SK-N-SH treated with all-trans-retinoic acid at 6 μM for 48 hours (cell line): Measurements from ENCODE around the gene CCN5.
"Not testable (repeated sequence)": the region's sequence is repeated elsewhere in the genome, so short reads cannot be mapped to it uniquely, and the experiment has no call there.

Experiments used
- ATAC-seq: fragments of 200-7000 bp; cut with Tn5 transposase; 3 replicates; pipeline ENCODE4 v1.9.1; 2020; ENCODE audit warnings: mild to moderate bottlenecking, moderate library complexity
- ARNTL ChIP-seq: fragments of 450-650 bp; formaldehyde crosslinking; IDR thresholded peaks from 2 replicates; pipeline ENCODE4 v1.5.0; 2020; ENCODE audit warnings: low read depth, mild to moderate bottlenecking, moderate library complexity, borderline replicate concordance
- BACH2 ChIP-seq: fragments of 250-450 bp; sonication (Bioruptor Pico); IDR thresholded peaks from 2 replicates; pipeline ENCODE4 v1.9.0; 2021; ENCODE audit warnings: mild to moderate bottlenecking, borderline replicate concordance
- CREB5 ChIP-seq: fragments of 250-450 bp; sonication (Bioruptor Pico); IDR thresholded peaks from 2 replicates; pipeline ENCODE4 v1.5.1; 2020; ENCODE audit warnings: low read depth, mild to moderate bottlenecking, moderate library complexity
- CSDC2 ChIP-seq: fragments of 250-450 bp; sonication (Bioruptor Pico); IDR thresholded peaks from 2 replicates; pipeline ENCODE4 v1.5.0; 2020; ENCODE audit warnings: mild to moderate bottlenecking, moderate library complexity
- CSRNP3 ChIP-seq: fragments of 250-450 bp; sonication (Bioruptor Pico); IDR thresholded peaks from 2 replicates; pipeline ENCODE4 v1.5.1; 2021; ENCODE audit warnings: mild to moderate bottlenecking, moderate library complexity
- ESRRG ChIP-seq: fragments of 250-450 bp; sonication (Bioruptor Pico); IDR thresholded peaks from 2 replicates; pipeline ENCODE4 v1.6.1; 2021; ENCODE audit warnings: mild to moderate bottlenecking
- GLIS3 ChIP-seq: fragments of 250-450 bp; sonication (Bioruptor Pico); IDR thresholded peaks from 2 replicates; pipeline ENCODE4 v1.5.0; 2020; ENCODE audit warnings: mild to moderate bottlenecking, moderate library complexity
- OSR1 ChIP-seq: fragments of 250-450 bp; sonication (Bioruptor Pico); IDR thresholded peaks from 2 replicates; pipeline ENCODE4 v1.8.0; 2022; ENCODE audit warnings: moderate library complexity, mild to moderate bottlenecking, inconsistent platforms
- PATZ1 ChIP-seq: fragments of 250-450 bp; sonication (Bioruptor Pico); IDR thresholded peaks from 2 replicates; pipeline ENCODE4 v1.8.0; 2020; ENCODE audit warnings: mild to moderate bottlenecking, moderate library complexity, borderline replicate concordance
- PPARA ChIP-seq: fragments of 250-450 bp; sonication (Bioruptor Pico); IDR thresholded peaks from 2 replicates; pipeline ENCODE4 v1.5.0; 2020; ENCODE audit warnings: mild to moderate bottlenecking, borderline replicate concordance
- RARB ChIP-seq: fragments of 250-450 bp; sonication (Bioruptor Pico); IDR thresholded peaks from 2 replicates; pipeline ENCODE4 v1.8.0; 2021; ENCODE audit warnings: mild to moderate bottlenecking, moderate library complexity
- SNAI2 ChIP-seq: fragments of 250-450 bp; sonication (Bioruptor Pico); IDR thresholded peaks from 2 replicates; pipeline ENCODE4 v1.5.0; 2020; ENCODE audit warnings: mild to moderate bottlenecking, moderate library complexity
- TCF4 ChIP-seq: fragments of 250-450 bp; sonication (Bioruptor Pico); IDR thresholded peaks from 2 replicates; pipeline ENCODE4 v1.8.0; 2021; ENCODE audit warnings: mild to moderate bottlenecking, moderate library complexity, borderline replicate concordance
- TOX ChIP-seq: fragments of 250-450 bp; sonication (Bioruptor Pico); IDR thresholded peaks from 2 replicates; pipeline ENCODE4 v1.8.0; 2021; ENCODE audit warnings: mild to moderate bottlenecking, moderate library complexity, borderline replicate concordance
- ZC3H10 ChIP-seq: fragments of 250-450 bp; sonication (Bioruptor Pico); IDR thresholded peaks from 2 replicates; pipeline ENCODE4 v1.5.1; 2021; ENCODE audit warnings: mild to moderate bottlenecking, moderate library complexity
- ZFP3 ChIP-seq: fragments of 250-450 bp; sonication (Bioruptor Pico); IDR thresholded peaks from 2 replicates; pipeline ENCODE4 v1.5.0; 2020; ENCODE audit warnings: mild to moderate bottlenecking, moderate library complexity
- ZNF565 ChIP-seq: fragments of 450-650 bp; formaldehyde crosslinking; conservative IDR thresholded peaks from 2 replicates; pipeline ENCODE4 v1.5.0; 2020; ENCODE audit warnings: low read depth, mild to moderate bottlenecking, moderate library complexity
- ZNF70 ChIP-seq: fragments of 450-650 bp; formaldehyde crosslinking; IDR thresholded peaks from 2 replicates; pipeline ENCODE4 v1.5.0; 2020; ENCODE audit warnings: mild to moderate bottlenecking, moderate library complexity
- TF ChIP-seq, protein P1 (sequence below): fragments of 250-450 bp; sonication (Bioruptor Pico); IDR thresholded peaks from 2 replicates; pipeline ENCODE4 v1.8.0; 2021; ENCODE audit warnings: low read depth, mild to moderate bottlenecking, moderate library complexity, borderline replicate concordance
- TF ChIP-seq, protein P2 (sequence below): fragments of 250-450 bp; sonication (Bioruptor Pico); IDR thresholded peaks from 2 replicates; pipeline ENCODE4 v1.5.0; 2020; ENCODE audit warnings: mild to moderate bottlenecking, moderate library complexity

The CCN5 gene

DNA sequence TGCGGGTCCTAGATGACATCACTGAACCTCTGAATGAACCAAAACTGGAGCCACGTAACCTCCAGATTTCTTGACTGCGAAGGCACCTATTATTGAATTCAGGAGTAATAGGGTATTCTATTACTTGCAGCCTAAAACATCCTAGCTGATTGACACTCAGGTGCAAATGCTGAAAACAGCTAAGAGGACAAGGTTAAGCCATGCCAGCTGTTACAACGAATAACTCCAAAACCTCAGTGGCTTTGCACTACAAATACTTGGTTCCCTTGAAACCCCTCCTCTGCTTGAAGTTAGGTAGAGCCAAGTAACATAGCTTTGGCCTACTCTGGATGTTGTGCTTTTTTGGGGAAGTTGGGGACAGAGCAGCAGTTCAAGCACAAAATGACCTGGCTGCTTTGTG lies 21.0 kb upstream of the CCN5 start (continued):
- TF ChIP-seq, protein P1, sequence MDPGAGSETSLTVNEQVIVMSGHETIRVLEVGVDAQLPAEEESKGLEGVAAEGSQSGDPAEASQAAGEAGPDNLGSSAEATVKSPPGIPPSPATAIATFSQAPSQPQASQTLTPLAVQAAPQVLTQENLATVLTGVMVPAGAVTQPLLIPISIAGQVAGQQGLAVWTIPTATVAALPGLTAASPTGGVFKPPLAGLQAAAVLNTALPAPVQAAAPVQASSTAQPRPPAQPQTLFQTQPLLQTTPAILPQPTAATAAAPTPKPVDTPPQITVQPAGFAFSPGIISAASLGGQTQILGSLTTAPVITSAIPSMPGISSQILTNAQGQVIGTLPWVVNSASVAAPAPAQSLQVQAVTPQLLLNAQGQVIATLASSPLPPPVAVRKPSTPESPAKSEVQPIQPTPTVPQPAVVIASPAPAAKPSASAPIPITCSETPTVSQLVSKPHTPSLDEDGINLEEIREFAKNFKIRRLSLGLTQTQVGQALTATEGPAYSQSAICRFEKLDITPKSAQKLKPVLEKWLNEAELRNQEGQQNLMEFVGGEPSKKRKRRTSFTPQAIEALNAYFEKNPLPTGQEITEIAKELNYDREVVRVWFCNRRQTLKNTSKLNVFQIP (CRISPR knock-in tag), result no peak

- TF ChIP-seq GLIS3 (no peak), SNAI2 (CRISPR knock-in tag) (no peak), CSRNP3 (no peak), ZNF565 (CRISPR knock-in tag) (no peak), CREB5 (CRISPR knock-in tag) (no peak), ZFP3 (CRISPR knock-in tag) (no peak)
- no peak for ATAC-seq
Observed at GRCh38 chr20:44695295-44695673, 19.9 kb upstream of the CCN5 start.

DNA sequence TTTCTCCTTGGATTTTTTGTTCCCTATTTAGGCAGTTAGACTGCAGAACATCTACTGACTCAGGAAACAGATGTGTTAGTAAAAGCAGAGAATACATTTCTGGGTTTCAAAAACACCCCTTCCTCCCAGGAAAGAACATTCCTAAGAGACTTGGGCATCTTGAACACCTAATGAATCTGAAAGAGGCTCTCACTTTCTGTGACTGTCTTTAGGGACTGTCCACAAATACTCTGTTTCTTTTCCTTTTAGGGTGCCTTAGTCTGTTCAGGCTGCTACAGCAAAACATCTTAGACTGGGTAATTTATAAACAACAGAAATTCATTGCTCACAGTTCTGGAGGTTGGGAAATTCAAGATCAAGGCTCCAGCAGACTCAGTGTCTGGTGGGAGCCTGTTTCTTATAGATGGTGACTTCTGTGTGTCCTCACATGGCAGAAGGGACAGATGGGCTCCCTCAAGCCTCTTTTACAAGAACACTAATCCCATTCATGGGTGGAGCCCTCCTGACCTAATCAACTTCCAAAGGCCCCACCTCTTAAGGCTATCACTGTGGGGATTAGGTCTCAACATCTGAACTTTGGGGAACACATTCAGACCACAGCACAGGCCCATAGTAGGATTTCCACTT lies 19.4 kb upstream of the CCN5 start:
- TF ChIP-seq ARNTL (CRISPR knock-in tag) (no peak), PATZ1 (no peak), BACH2 (no peak), ZNF565 (CRISPR knock-in tag) (no peak), ZC3H10 (no peak), ZNF70 (CRISPR knock-in tag) (no peak), RARB (CRISPR knock-in tag) (no peak), PPARA (CRISPR knock-in tag) (no peak), SNAI2 (CRISPR knock-in tag) (no peak), ESRRG (no peak)
- TF ChIP-seq, protein P2, sequence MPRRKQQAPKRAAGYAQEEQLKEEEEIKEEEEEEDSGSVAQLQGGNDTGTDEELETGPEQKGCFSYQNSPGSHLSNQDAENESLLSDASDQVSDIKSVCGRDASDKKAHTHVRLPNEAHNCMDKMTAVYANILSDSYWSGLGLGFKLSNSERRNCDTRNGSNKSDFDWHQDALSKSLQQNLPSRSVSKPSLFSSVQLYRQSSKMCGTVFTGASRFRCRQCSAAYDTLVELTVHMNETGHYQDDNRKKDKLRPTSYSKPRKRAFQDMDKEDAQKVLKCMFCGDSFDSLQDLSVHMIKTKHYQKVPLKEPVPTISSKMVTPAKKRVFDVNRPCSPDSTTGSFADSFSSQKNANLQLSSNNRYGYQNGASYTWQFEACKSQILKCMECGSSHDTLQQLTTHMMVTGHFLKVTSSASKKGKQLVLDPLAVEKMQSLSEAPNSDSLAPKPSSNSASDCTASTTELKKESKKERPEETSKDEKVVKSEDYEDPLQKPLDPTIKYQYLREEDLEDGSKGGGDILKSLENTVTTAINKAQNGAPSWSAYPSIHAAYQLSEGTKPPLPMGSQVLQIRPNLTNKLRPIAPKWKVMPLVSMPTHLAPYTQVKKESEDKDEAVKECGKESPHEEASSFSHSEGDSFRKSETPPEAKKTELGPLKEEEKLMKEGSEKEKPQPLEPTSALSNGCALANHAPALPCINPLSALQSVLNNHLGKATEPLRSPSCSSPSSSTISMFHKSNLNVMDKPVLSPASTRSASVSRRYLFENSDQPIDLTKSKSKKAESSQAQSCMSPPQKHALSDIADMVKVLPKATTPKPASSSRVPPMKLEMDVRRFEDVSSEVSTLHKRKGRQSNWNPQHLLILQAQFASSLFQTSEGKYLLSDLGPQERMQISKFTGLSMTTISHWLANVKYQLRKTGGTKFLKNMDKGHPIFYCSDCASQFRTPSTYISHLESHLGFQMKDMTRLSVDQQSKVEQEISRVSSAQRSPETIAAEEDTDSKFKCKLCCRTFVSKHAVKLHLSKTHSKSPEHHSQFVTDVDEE (CRISPR knock-in tag), result no peak
- TF ChIP-seq, all 23 proteins: peak for 0
- 0 out of 3 replicates have a peak, but pooled peaks have one; percentile 9 for ATAC-seq

- ATAC-seq, result no peak
Observed at GRCh38 chr20:44696315-44696714, 18.9 kb upstream of the CCN5 start.

DNA sequence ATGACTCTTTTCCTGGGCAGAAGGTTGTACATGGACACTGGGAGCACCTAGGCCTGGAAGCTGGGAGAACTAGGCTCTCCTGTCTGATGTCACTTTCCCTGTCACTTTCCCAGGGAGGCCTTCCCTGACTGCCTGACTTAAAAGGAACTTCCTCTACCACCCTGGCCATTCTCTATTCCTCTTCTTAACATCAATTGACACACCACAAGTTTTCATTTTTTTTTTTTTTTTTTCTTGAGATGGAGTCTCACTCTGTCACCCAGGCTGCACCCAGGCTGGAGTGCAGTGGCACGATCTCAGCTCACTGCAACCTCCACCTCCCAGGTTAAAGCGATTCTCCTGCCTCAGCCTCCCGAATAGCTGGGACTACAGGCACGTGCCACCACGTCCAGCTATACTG lies 18.1 kb upstream of the CCN5 start:
- not testable (repeated sequence) for ATAC-seq

More at GRCh38 chr20:44696315-44696714, 18.9 kb upstream of the CCN5 start:
- TF ChIP-seq TOX (CRISPR knock-in tag) (no peak), OSR1 (no peak), RARB (CRISPR knock-in tag) (no peak), BACH2 (no peak), CSDC2 (no peak), ZC3H10 (no peak), PPARA (CRISPR knock-in tag) (no peak), TCF4 (CRISPR knock-in tag) (no peak), ZFP3 (CRISPR knock-in tag) (no peak), CSRNP3 (no peak)
